ENCODE measurements around the gene CTRL. TPM values are rescaled to one million over a fixed set of nuclear protein-coding genes. Genes with fewer than 3 reads are reported as not detected.

The CTRL gene
- total and polyA plus RNA-seq, 2 donors (not counting 3 experiments of a cell fraction or from before 2014, with no cell fraction given) = 1.0 to 1.1 TPM

DNA sequence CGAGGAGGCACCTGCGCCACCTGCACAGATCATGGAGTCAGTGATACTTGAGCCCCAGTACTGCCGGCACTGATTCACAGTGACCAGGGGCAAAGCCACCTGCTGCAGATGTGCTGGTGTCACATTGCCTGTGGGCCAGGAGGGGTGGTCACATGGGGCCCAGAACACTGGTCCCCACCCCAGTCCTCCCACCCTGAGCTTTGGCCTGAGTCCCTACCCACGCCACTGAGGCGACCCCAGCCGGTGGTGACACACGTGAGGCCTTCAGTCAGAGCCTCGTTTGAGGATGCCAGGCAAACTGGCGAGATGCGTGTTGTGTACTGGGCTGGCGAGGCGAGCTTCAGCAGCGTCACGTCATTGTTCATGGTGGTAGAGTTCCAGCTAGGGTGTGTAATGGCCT, 1.5 kb downstream of the CTRL start:
- no peak overlapping the region for H3K9ac ChIP-seq (replicated peaks; ENCODE audit: extremely low read depth, insufficient read depth, low read length)
- no peaks in the 10 kb centered on the region for H3K27me3 ChIP-seq (ENCODE audit: control insufficient read depth in 2 of 2, insufficient read depth in 2 of 2, low read length in 2 of 2)
- TF ChIP-seq, protein P1, sequence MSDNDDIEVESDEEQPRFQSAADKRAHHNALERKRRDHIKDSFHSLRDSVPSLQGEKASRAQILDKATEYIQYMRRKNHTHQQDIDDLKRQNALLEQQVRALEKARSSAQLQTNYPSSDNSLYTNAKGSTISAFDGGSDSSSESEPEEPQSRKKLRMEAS (IDR thresholded peaks at IDR 0.05; ENCODE audit: insufficient read depth, insufficient read length) = no peak
- TF ChIP-seq GATA2 (IDR thresholded peaks at IDR 0.05; ENCODE audit: insufficient read depth, insufficient read length, low read depth, low read length) (no peak), POLR2A (IDR thresholded peaks at IDR 0.05; ENCODE audit: low read depth, low read length) (no peak), EZH2 (IDR thresholded peaks at IDR 0.05; ENCODE audit: borderline replicate concordance, low read depth, low read length, severe bottlenecking) (no peak), FOS (IDR thresholded peaks at IDR 0.05; ENCODE audit: borderline replicate concordance, insufficient read depth, low read length) (no peak)
- no peak overlapping the region for H3K4me2 ChIP-seq (ENCODE audit: insufficient read depth, low read length)
- H3K4me3 ChIP-seq (replicated peaks in 1 of 3; ENCODE audit: insufficient read depth in 1 of 3, low read depth in 1 of 3, low read length in 3 of 3) = no peak overlapping the region
- DNase-seq (ENCODE audit: low read depth, low spot score) (no peak), FAIRE-seq (no peak)
- H3K9me3 ChIP-seq (replicated peaks; ENCODE audit: control insufficient read depth, insufficient read depth, low read length) = no peaks in the 10 kb centered on the region
- no peak overlapping the region for H3K27ac ChIP-seq (ENCODE audit: insufficient read depth, low read depth, low read length)
- BruUV-seq (replicated peaks) = no TSS peak
- no peaks in the 10 kb centered on the region for H3K79me2 ChIP-seq (ENCODE audit: control insufficient read depth, insufficient read depth, low read length)
- H3K4me1 ChIP-seq (ENCODE audit: control insufficient read depth, extremely low read depth, insufficient read depth, low read length) = peaks cover 14% of the 10 kb centered on the region
- POLR2A ChIA-PET = no interaction called here
- no peak overlapping the region for H2AFZ ChIP-seq (ENCODE audit: low read depth, low read length)
- CTCF ChIA-PET = interaction anchor here (0.6 to 6.1 kb wide), 5 partner anchors 27 to 257 kb away, joined by 3 to 29 read pairs (median 10); no protein-coding TSS in a partner anchor
- no peaks in the 10 kb centered on the region for H4K20me1 ChIP-seq (replicated peaks; ENCODE audit: control insufficient read depth, extremely low read depth, insufficient read depth, low read length)
- dilution Hi-C loops (cut with MboI; ENCODE audit: extremely low pct_ligation_motif_present, low sequenced_read_pairs) (no loop called here), intact Hi-C loops (cut with micrococcal nuclease) (no loop called here)
- H3K36me3 ChIP-seq (ENCODE audit: control insufficient read depth in 2 of 2, extremely low read depth in 1 of 2, insufficient read depth in 2 of 2, low read length in 2 of 2) = peaks cover 0 to 13% of the 10 kb centered on the region in 2 experiments
- no peaks in the 10 kb centered on the region for H3K9me1 ChIP-seq (replicated peaks; ENCODE audit: control insufficient read depth, extremely low read depth, insufficient read depth, low read length)

DNA sequence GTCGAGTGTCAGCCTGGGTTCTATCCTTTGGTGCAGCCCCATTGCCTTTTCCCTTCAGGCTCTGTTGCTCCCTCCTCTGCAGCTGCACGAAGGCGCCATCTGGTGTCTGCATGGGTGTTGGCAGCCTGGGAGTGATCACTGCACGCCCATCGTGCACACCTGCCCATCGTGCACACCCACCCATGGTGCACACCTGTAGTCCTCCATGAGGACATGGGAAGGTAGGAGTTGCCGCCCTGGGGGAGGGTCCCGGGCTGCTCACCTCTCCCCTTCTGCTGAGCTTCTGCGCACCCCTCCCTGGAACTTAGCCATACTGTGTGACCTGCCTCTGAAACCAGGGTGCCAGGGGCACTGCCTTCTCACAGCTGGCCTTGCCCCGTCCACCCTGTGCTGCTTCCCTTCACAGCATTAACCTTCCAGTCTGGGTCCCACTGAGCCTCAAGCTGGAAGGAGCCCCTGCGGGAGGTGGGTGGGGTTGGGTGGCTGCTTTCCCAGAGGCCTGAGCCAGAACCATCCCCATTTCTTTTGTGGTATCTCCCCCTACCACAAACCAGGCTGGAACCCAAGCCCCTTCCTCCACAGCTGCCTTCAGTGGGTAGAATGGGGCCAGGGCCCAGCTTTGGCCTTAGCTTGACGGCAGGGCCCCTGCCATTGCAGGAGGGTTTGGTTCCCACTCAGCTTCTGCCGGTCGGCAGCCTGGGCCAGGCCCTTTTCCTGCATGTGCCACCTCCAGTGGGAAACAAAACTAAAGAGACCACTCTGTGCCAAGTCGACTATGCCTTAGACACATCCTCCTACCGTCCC, 2.9 kb downstream of the CTRL start:
- dilution Hi-C loops (cut with MboI; ENCODE audit: extremely low pct_ligation_motif_present, low sequenced_read_pairs) = no loop called here
- DNase-seq (ENCODE audit: low read depth, low spot score) = peak; percentile 50
- Histone ChIP-seq H3K36me3 (ENCODE audit: control insufficient read depth in 2 of 2, extremely low read depth in 1 of 2, insufficient read depth in 2 of 2, low read length in 2 of 2) (peaks cover 0 to 12% of the 10 kb centered on the region in 2 experiments), H3K9ac (replicated peaks; ENCODE audit: extremely low read depth, insufficient read depth, low read length) (no peak overlapping the region), H3K4me1 (ENCODE audit: control insufficient read depth, extremely low read depth, insufficient read depth, low read length) (peaks cover 10% of the 10 kb centered on the region), H3K4me3 (replicated peaks in 1 of 3; ENCODE audit: insufficient read depth in 1 of 3, low read depth in 1 of 3, low read length in 3 of 3) (no peak overlapping the region), H4K20me1 (replicated peaks; ENCODE audit: control insufficient read depth, extremely low read depth, insufficient read depth, low read length) (no peaks in the 10 kb centered on the region), H3K27ac (ENCODE audit: insufficient read depth, low read depth, low read length) (no peak overlapping the region), H3K9me3 (replicated peaks; ENCODE audit: control insufficient read depth, insufficient read depth, low read length) (no peaks in the 10 kb centered on the region), H3K4me2 (ENCODE audit: insufficient read depth, low read length) (no peak overlapping the region), H3K79me2 (ENCODE audit: control insufficient read depth, insufficient read depth, low read length) (no peaks in the 10 kb centered on the region), H3K27me3 (ENCODE audit: control insufficient read depth in 2 of 2, insufficient read depth in 2 of 2, low read length in 2 of 2) (no peaks in the 10 kb centered on the region), H3K9me1 (replicated peaks; ENCODE audit: control insufficient read depth, extremely low read depth, insufficient read depth, low read length) (no peaks in the 10 kb centered on the region), H2AFZ (ENCODE audit: low read depth, low read length) (no peak overlapping the region)
- intact Hi-C loops (cut with micrococcal nuclease) = loop anchor here (1.0 to 10.0 kb wide), 6 partner anchors 45 to 404 kb away; partner anchors contain the start of gene RIPOR1
- peak; percentile 92 for FAIRE-seq
- CTCF ChIA-PET = interaction anchor here (0.8 to 6.1 kb wide), 10 partner anchors 14 to 408 kb away, joined by 3 to 106 read pairs (median 5); partner anchors contain the start of genes EDC4 and NRN1L
- POLR2A ChIA-PET = no interaction called here
- TF ChIP-seq POLR2A (IDR thresholded peaks at IDR 0.05; ENCODE audit: low read depth, low read length) (no peak), GATA2 (IDR thresholded peaks at IDR 0.05; ENCODE audit: insufficient read depth, insufficient read length, low read depth, low read length) (no peak)
- TF ChIP-seq, protein P1 (IDR thresholded peaks at IDR 0.05; ENCODE audit: insufficient read depth, insufficient read length) = no peak
- TF ChIP-seq, protein P2, sequence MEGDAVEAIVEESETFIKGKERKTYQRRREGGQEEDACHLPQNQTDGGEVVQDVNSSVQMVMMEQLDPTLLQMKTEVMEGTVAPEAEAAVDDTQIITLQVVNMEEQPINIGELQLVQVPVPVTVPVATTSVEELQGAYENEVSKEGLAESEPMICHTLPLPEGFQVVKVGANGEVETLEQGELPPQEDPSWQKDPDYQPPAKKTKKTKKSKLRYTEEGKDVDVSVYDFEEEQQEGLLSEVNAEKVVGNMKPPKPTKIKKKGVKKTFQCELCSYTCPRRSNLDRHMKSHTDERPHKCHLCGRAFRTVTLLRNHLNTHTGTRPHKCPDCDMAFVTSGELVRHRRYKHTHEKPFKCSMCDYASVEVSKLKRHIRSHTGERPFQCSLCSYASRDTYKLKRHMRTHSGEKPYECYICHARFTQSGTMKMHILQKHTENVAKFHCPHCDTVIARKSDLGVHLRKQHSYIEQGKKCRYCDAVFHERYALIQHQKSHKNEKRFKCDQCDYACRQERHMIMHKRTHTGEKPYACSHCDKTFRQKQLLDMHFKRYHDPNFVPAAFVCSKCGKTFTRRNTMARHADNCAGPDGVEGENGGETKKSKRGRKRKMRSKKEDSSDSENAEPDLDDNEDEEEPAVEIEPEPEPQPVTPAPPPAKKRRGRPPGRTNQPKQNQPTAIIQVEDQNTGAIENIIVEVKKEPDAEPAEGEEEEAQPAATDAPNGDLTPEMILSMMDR (IDR thresholded peaks at IDR 0.05; ENCODE audit: extremely low read depth in 1 of 2, insufficient read depth in 1 of 2, low read depth in 1 of 2, low read length in 2 of 2) = peak; percentile 87 to 93
- no TSS peak for BruUV-seq (replicated peaks)

All from endothelial cell of umbilical vein (primary cell).